GM19238 (cell line): Measurements from ENCODE around the gene MRPL44.
"Not testable (repeated sequence)": the region's sequence is repeated elsewhere in the genome, so short reads cannot be mapped to it uniquely, and the experiment has no call there.

Experiments used
- DNase-seq: peaks from one replicate; pipeline ENCODE4 v3.0.0; 2011; ENCODE audit warnings: low spot score; ENCODE audit not compliant: insufficient read length

Gene MRPL44

DNA sequence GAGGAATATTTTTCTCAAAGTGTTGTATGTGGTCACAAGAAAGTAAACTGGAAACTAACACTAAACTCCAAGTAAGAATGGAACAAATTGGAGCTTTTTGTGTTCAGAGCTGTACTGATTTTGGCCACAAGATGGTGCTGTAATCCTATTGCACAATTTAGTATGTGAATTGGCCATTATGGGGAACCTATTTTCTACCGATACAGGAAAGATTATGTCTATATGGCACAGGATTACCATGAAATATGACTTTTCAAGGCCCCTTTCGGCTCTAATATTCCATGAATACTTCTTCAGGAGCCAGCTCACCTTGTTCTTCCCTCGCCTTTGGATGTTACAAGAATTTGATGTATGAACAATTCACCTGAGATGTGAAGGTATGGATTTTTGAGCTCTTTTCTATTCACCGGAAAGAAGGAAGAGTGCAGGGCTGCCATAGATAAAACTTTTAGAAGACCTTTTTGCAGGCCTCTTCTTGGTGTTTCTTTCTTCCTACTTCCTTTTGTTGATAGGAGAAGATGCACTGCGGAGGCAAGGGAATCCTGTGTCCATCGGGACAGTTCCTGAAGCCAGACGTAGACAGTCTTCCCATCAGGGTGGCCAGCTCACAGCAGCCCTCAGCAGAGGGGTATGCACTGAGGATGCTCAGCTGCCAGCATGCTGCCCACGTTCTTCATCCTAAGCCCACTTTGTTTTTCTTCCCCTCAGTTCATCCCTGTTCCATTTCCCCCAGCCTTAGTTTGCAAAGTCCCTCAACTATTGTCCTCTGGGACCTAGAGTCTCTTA is 13.3 kb downstream of the MRPL44 start:
- no peak for DNase-seq

DNA sequence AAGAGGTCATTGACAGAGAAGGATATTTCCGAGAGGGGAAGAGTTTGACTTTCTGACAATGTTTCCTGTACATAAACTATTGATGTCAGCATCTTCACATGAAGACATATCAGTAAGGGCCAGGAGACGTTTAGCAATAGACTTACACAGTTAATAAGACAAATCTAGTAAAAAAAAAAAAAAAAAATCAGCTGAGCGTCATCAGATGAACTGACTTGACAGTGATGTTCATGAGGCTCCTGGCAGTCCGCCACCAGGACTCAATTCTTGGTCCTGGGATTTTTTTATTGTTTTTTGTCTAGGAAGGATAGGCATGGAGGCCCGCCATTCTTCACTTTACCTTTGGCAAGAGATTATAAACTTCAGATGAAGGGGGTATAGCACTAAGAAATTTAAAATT is 14.5 kb downstream of the MRPL44 start:
- no peak for DNase-seq

DNA sequence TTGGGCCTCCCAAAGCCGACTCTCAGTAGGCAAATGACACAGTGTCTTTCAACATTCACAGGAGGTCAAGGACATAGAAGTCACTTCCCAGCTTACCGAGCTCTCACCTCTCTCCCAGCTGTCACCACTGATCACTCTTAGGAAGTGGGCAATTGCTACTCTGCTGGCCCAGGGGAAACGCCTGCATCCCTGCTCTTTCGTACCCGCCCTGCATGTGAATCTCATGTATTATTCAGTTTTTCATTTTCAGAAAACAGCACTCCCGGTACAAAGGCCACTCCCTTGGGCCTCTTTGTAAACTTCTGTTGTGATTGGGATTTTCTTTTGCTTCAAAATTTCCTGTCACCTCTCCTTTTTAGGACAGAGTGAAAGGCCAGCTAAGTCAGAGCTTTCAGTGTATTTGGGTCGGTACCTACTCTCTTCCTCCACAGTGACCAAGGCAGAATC is 15.4 kb downstream of the MRPL44 start:
- DNase-seq, result no peak

DNA sequence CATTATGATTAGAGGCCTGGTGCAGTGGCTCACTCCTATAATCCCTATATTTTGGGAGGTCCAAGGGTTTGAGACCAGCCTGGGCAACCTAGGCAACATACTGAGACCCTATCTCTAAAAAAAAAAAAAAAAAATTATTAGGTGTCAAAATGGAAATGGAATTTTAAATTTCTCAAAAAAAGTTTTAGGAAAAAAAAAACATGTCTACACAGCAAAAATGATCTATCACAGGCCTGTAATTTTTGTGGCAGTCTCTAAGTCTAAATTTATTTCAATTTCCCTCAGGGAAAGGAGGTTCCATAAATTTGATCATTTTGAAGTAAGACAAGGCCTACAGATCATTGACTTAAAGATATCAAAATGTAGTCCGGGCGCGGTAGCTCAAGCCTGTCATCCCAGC is 16.3 kb downstream of the MRPL44 start:
- DNase-seq, result no peak

DNA sequence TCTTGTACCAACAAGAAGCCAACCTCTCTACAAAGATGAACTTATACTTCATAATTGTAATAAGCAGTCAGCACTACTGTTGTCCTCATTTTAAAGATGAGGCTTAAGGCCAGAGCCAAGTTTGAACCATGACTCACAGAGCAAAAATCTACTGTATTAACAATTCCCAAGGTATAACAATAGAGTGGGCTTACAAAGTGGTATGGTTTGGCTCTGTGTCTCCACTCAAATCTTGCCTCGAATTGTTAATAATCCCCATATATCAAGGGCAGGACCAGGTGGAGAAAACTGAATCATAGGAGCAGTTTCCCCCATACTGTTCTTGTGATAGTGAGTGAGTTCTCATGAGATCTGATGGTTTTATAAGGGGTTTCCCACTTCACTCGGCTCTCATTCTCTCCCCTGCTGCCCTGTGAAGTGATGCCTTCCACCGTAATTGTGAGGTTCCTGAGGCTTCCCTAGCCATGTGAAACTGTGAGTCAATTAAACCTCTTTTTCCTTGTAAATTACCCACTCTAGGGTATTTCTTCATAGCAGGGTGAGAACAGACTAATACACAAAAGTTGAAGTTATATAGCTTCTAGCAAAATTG is 19.5 kb downstream of the MRPL44 start:
- no peak for DNase-seq

DNA sequence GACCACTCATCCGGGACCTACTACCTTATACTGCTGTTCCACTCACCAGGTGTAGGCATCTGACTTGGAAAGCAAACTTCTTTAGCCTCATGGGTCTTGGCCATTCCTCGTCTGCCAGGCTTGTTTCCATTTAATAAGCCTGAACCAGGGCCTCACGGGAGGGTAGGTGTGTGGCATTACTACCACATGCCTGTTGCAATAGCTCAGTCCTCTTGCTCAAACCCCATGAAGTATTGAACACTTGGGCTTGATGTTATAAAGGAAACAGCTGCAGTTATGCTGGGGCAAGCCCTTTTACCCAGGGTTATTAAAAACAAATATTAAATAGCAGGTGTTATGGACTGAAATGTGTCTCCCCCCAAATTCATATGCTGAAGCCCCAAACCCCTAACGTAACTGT is 21.2 kb downstream of the MRPL44 start:
- no peak for DNase-seq

DNA sequence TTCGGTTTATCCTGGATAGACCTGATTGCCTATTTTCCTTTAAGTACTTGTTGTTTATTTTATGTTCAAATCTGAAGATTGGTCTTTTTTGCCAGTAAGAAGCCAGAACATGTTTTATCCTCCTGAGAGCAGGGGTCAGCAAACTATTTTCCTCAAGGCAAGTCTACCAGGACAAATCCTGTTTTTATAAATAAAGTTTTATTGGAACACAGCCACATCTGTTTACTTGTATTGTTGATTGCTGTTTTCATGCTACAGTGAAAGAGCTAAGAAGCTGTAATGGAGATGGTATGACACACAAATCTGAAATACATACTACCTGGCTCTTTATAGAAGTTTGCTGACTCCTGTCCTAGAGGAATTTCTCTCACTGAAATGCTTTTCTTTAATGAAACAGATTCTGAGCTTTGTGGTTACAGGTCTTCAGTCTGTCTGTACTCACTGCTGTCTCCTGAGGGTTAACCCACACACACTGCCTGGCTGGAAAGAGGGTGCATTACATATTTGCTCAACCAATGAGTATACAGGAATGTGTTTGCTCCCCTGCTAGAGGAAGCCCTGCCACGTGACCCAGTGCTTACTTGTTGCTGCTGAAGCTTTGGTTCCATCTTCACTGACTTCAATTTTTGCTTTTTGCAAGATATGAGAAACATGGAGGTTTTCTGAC is 22.6 kb downstream of the MRPL44 start:
- DNase-seq, result no peak

DNA sequence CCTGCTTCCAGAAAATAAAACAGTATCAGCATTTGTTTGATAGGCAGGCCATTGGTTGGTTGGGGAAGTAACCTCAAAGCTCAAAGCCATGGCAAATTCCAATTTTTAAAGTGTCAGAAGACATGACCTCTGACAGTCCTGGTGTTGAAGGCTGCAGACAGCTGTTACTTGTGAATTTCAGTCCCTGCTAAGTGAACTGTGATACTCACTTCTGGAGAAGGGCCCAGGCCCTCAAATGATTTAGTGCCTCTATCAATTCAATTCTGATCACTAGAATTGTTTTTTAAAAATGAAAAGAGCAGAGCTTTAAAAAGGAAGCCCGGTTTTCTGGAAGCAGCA is 23.1 kb downstream of the MRPL44 start:
- no peak for DNase-seq

DNA sequence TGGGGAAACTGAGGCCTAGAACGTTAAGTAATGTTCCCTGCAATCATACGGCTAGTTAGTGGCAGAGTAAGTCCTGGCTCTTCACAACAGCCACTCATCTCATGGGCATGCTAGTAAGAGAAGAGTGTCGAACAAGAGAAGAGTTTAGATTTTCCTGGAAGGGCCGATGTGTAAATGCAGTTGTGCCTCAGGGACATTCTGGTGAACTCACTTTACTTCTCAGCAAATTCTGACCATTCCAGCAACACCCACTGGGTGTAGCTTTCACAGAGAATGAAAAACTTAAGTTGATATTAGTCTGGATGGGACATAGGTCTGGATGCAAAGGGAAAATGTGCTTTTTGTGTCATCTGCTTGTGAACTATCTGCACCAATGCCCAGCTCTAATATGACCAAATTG is 23.5 kb downstream of the MRPL44 start:
- DNase-seq, result no peak

DNA sequence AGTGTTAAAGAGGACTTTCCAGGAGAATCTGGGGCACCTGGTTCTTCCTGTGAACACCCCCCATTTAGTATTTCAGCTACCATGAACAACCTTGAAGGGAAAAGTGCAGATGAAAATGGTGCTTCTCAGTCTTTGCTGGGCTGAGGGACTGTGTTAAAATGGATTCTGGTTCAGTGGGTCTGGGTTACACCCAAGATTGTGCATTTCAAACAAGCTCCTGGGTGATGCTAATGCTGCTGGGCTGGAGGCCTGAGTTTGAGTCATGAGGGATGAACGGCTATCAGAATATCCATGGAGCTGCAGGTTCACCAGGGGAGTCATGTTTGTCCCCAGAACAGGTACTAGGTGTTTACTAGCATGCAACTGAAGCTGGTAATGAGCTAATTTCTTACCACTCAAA is 24.0 kb downstream of the MRPL44 start:
- no peak for DNase-seq

DNA sequence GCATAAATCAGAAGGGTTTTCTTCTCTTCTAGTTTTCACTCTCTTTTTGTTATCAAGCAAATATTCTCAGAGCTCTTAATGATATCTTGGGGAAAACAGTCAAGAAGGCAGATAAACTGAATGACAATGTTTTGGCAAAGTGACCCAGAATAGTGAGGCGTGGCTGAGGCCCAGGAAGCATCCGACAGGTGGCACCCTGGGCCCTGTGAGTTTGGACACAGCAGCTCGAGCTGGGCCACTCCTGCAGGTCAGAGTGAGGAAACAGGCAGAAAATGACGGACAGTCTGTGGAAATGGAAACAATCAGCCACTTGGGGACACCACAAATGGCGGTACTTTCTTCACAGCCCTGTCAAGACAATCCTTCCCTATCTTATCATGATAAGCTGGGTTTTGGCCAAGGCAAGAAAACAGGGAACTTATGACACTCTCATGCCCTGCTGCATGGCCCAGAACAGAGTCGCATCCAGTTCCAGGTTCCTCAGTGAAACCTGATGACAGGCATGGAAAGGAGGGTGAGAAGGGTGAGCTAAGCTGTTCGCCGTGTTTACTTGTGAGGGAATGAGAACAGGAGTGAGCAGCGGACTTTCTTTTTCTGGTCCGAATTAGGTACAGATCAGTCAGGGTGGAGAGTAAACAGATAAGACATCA is 32.1 kb downstream of the MRPL44 start:
- DNase-seq, result no peak

DNA sequence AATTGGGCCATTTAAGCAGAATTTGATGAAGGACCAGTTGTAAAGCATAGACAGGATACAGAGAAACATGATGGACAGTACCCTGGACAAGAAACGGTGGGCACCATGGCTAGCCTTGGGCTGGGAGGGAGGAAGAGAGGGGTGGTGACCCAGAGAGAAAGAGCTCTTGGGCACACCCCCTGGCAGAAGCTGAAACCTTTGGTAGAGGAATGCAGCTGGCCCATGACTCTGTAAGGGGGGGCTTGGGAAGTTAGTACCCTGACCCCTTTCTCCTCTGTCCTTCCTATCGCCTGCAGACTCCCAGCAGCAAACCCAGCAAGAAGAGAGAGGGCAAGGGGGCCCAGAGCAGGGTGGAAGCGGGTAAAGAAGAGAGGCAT is 32.6 kb downstream of the MRPL44 start:
- DNase-seq, result no peak

DNA sequence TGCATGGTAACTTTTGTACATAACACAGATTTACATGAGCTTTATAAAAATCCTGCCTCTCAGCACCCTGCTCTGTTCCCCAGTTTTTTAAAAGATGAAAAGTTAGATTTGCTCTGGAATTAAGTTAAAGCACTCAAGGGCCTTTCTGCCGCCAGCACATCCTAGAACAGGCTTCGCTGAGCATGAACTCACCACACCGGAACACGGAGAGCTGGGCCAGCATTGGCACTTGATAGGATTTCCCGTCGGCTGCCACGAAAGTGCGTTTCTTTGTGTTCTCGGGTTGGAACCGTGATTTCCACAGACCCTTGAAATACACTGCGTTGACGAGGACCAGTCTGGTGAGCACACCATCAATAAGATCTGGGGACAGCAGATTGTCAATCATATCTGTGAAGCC is 34.3 kb downstream of the MRPL44 start:
- DNase-seq, result no peak

DNA sequence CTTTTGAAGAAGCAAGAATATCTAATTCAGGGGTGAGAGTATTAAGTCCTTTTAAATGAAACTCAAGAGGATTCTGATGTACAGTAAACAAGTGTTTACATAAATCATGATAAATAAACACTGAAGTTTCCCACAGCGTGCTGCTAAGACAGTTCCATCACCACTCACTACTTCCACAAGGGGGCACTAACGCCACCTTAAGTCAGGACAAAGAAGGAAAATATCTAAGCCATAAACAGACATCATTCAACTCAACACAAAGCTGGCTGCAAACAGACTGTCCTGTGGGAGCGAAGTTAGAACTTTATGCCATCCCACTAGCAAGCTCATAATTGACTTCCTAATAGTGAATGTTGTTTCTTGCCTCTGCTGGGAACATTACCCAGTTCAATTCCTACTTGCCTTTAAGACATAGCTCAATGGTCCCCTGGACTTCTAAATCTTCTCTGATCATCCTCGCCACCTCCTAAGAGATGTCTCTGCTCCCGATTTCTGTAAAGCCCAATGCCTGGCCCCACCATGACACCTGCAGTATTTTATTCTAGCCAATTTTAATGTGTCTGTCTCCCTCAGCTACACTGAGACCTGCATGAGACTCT is 36.5 kb downstream of the MRPL44 start:
- DNase-seq, result peak; percentile 37

DNA sequence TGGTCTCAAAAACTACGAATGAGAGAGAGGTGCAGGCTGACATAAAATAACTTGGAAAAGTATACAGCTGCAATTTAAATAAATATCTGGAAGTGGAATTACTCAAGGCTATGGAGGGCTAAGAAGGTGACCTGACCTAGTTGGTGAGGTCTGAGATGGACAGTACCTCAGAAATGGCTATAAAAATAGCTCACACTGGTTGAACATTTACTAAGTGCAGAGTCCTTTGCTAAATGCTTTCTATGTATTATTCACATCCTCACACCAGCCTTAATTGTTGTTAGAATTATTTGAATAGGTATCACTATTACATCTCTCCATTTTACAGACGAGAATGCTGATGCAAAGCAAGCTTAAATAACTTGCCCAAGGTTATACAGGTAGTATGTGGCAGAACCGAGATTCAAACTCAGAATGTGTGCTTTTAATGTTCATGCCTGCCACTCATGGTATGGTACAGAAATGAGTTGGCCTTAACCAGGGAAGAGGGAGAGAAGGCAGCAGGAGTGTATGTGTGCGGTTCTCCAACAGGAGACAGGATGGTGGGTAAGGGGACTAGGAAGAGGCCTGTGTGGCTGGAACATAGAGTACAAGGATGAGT is 37.4 kb downstream of the MRPL44 start:
- no peak for DNase-seq

DNA sequence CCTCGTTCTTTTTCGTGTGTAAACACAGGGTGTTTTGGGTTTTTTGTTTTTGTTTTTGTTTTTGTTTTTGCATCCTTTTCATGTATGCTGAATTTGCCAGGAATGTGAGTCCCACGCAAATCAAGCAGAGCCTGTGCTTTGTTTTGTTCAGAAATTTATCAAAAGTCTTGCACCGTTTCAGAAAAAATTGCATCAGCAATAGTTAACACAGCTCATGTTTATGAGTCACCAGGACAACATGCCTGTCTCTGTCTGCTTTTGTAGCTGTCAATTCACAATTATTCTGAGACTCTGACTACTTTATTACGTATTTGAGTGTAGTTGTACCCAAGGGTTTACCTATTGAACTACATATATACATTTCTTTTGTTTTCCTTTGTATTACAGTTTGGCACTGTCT is 38.3 kb downstream of the MRPL44 start:
- no peak for DNase-seq

DNA sequence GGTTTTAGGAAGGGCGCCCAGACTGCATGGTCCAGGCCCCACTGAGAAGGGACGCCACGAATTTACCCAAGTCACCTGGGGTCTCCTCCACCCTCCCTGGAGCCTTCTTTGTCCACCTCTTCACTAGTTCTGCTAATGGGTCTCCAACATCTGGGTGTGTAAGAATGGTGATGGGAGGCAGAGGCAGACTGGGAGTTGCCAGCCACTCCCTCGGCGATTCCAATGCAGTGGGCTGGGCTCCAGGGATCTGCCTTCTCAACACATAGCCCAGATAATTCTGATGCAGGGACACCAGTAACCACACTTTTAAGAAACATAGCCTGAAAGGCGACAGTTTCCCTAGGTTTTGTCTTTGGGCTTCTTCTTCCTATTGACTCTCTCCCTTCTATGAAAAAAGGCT is 39.1 kb downstream of the MRPL44 start:
- no peak for DNase-seq

DNA sequence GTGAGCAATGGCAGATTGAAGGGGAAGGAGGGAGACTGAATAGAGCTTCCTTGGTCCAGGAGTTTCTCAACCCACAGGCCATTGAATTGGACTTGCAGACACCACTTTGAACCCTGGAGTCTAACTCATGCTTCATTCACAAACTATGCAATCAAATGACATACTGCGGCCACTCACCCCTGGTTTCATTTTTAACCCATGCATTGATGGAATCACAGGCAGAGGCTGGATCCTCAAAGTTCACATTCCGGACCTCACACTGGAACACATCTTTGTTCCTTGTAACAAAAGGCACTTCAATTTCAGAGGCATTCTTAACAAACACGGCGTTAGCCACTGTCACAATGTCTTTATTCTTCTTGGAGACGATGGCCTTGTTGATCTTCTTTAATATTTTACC is 40.7 kb downstream of the MRPL44 start:
- DNase-seq, result no peak

DNA sequence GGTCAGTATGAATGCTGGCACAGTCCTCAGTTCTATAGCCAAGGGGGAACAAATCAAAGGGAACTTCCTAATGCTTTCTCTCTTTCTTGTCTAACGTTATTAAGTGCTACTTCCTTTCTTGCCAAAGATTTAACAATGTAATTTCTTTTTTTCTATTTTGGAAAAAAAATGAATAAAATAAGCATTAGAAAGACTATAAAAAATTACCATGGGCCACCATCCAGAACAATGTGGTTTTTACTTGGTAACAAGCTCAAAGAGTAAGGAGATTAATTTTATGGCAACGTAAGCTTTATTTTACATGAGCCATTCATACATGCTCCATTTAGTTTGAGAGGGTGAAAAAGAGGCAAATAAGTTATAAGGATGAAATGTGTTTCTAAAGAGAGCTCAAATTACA is 41.7 kb downstream of the MRPL44 start:
- DNase-seq, result no peak

DNA sequence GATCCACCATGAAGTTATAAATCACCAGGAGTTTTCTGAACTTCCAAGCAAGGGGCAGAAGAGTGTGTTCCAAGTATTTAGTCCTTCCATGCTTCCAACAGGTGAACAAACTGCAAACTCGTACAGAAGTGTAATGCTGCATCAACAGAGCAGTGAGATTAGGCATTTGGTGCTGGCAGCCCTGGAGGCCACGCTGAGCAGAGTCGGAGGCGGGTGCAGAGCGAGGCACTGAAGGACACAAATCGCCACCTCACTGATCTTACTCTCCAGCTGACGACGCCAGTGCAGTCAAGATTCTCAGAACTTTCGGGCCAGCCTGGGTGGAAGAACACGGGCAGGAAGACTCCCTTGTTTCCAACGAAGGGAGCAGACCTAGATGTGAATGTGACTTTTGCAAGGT is 42.6 kb downstream of the MRPL44 start:
- no peak for DNase-seq

DNA sequence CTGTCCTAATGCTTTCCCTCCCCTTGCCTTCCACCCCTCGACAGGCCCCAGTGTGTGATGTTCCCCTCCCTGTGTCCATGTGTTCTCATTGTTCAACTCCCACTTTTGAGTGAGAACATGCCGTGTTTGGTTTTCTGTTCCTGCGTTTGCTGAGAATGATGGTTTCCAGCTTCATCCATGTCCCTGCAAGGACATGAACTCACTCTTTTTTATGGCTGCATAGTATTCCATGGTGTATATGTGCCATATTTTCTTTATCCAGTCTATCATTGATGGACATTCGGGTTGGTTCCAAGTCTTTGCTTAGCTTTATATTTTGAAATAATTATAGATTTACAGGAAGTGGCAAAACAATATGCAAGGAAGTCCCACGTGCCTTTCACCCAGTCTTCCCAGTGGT is 43.4 kb downstream of the MRPL44 start:
- DNase-seq, result not testable (repeated sequence)
